Sigmoid colon (tissue), 7 donors: ENCODE results near the gene RPS2. TPM values are rescaled to one million over a fixed set of nuclear protein-coding genes. Genes with fewer than 3 reads are reported as not detected.

Experiments used
- DNase-seq: peaks from one replicate; pipeline ENCODE4 v3.0.0-alpha.2; 2019
- H3K27ac ChIP-seq, 4 donors: fragments of 200-600 bp; sonication (generic); one replicate each; pipeline ENCODE4 v1.5.1; 2016 to 2019; ENCODE audit warnings: mild to moderate bottlenecking in 1 of 4
- H3K27me3 ChIP-seq, 3 donors: fragments of 200-600 bp; sonication (generic); one replicate each; pipeline ENCODE4 v1.5.1; 2019; ENCODE audit warnings: mild to moderate bottlenecking in 1 of 3
- H3K36me3 ChIP-seq, 4 donors: fragments of 200-600 bp; sonication (generic); one replicate each; pipeline ENCODE4 v1.5.1; 2016 to 2019
- H3K4me1 ChIP-seq, 4 donors: fragments of 200-600 bp; sonication (generic); one replicate each; pipeline ENCODE4 v1.5.1; 2017 to 2019
- H3K4me3 ChIP-seq, 4 donors: fragments of 200-600 bp; sonication (generic); one replicate each; pipeline ENCODE4 v1.5.1; 2017 to 2019; ENCODE audit warnings: mild to moderate bottlenecking in 2 of 4, moderate library complexity in 1 of 4
- H3K9me3 ChIP-seq, 4 donors: fragments of 200-600 bp in 3 of 4; sonication (generic) in 3 of 4; one replicate each; pipeline versions ENCODE4 v1.5.1 to v1.6.1; 2013 to 2019
- CTCF ChIP-seq, 4 experiments: fragments of 450-650 bp in 3 of 4; fragments of 200-600 bp in 1 of 4; IDR thresholded peaks; one replicate each; pipeline ENCODE4 v1.5.1; 2016 to 2019; ENCODE audit warnings: antibody characterized with exemption in 4 of 4, mild to moderate bottlenecking in 3 of 4, moderate library complexity in 2 of 4
- EP300 ChIP-seq, 4 donors: sonication (generic); formaldehyde crosslinking; IDR thresholded peaks; one replicate each; pipeline ENCODE4 v1.6.1; 2017; ENCODE audit warnings: antibody characterized with exemption in 4 of 4
- POLR2A ChIP-seq, 2 donors: fragments of 450-650 bp; IDR thresholded peaks; one replicate each; pipeline ENCODE4 v1.6.1; 2016; ENCODE audit warnings: antibody characterized with exemption in 2 of 2, mild to moderate bottlenecking in 2 of 2, moderate library complexity in 2 of 2
- POLR2AphosphoS5 ChIP-seq, 4 donors: sonication (generic); formaldehyde crosslinking; IDR thresholded peaks; one replicate each; pipeline ENCODE4 v1.6.1; 2017; ENCODE audit warnings: antibody characterized with exemption in 4 of 4
- WGBS, 2 donors: extraction: QIAGEN DNeasy Blood & Tissue Kit; methylation state at CpG; one replicate each; pipeline ENCODE4 v1.1.7; 2013; 5-methylcytosine and 5-hydroxymethylcytosine counted together
- intact Hi-C: fragments of 100-400 bp; cut with DNase I; formaldehyde crosslinking; loops from one replicate; pipeline ENCODE4 v1.15.1; 2023
- polyA plus RNA-seq, 3 donors: library from polyadenylated mRNA; stranded (reverse); fragments of 200-250 nt; gene quantifications; one replicate each; pipeline ENCODE4 v1.2.3, GENCODE V29; 2013
- total RNA-seq, 4 donors: library from RNA; depleted of rRNA; stranded (reverse); fragments of >200 nt; gene quantifications; one replicate each; pipeline ENCODE4 v1.1.0, GENCODE V29; 2016
- donor health status: healthy with polysubstance abuse.
- donor health status: Bipolar disorder and iron deficiency.
- donor health status: healthy.

The RPS2 gene
- total and polyA plus RNA-seq, 7 donors: 1,478 to 3,277 (median 1,717) TPM

GRCh38 chr16:1945559-1946391, 18.9 kb downstream of the RPS2 start:
- intact Hi-C loops: no loop called here
- TF ChIP-seq EP300 (IDR thresholded peaks at IDR 0.05) (no peak), POLR2AphosphoS5 (IDR thresholded peaks at IDR 0.05) (no peak), CTCF (IDR thresholded peaks at IDR 0.05) (no peak), POLR2A (IDR thresholded peaks at IDR 0.05) (no peak)
- Histone ChIP-seq H3K9me3 (no peaks in the 10 kb centered on the region), H3K27ac (no peak overlapping the region), H3K4me1 (peaks cover 0 to 29% (median 14%) of the 10 kb centered on the region in 4 donors), H3K36me3 (peaks cover 0 to 5% (median 1%) of the 10 kb centered on the region in 4 donors), H3K4me3 (no peak overlapping the region), H3K27me3 (no peaks in the 10 kb centered on the region)
- no peak for DNase-seq
- WGBS, 2 donors: 86 to 91% methylated on average over 19 of the region's 19 CpGs

- 92 to 96% methylated on average over 21 of the region's 21 CpGs for WGBS, 2 donors
- Histone ChIP-seq H3K36me3 (peaks cover 0 to 16% (median 8%) of the 10 kb centered on the region in 4 donors), H3K27ac (no peak overlapping the region), H3K4me1 (peaks cover 0 to 30% (median 14%) of the 10 kb centered on the region in 4 donors), H3K9me3 (no peaks in the 10 kb centered on the region), H3K4me3 (no peak overlapping the region), H3K27me3 (no peaks in the 10 kb centered on the region)
- DNase-seq: peak; percentile 61
- intact Hi-C loops: no loop called here
- TF ChIP-seq CTCF (IDR thresholded peaks at IDR 0.05) (no peak), POLR2A (IDR thresholded peaks at IDR 0.05) (no peak), EP300 (IDR thresholded peaks at IDR 0.05) (no peak), POLR2AphosphoS5 (IDR thresholded peaks at IDR 0.05) (no peak)
Measured at GRCh38 chr16:1944612-1945199, 19.9 kb downstream of the RPS2 start.

GRCh38 chr16:1942810-1943726, 21.6 kb downstream of the RPS2 start, which contains the start of gene MSRB1:
TSS of gene MSRB1 (minus strand) at chr16:1943199. CDS start at chr16:1943156, 43 bp downstream.
- Histone ChIP-seq H3K4me1 (peaks cover 0 to 30% (median 14%) of the 10 kb centered on the region in 4 donors), H3K9me3 (no peaks in the 10 kb centered on the region), H3K4me3 (peak within 1 kb of the TSS; percentile 78 to 95 (median 83)), H3K27ac (peak within 1 kb of the TSS; percentile 84 to 90 (median 87)), H3K36me3 (peaks cover 0 to 32% (median 23%) of the 10 kb centered on the region in 4 donors), H3K27me3 (no peaks in the 10 kb centered on the region)
- peak; percentile 100 for DNase-seq
- peak; percentile 93 to 95 for TF ChIP-seq POLR2A (IDR thresholded peaks at IDR 0.05)
- TF ChIP-seq POLR2AphosphoS5 (IDR thresholded peaks at IDR 0.05): peak; percentile 96 to 99 (median 98)
- no peak for TF ChIP-seq EP300 (IDR thresholded peaks at IDR 0.05)
- 1% methylated on average over 77 of the region's 77 CpGs for WGBS, 2 donors
- intact Hi-C loops: no loop called here

GRCh38 chr16:1942047-1942809, 22.4 kb downstream of the RPS2 start:
- intact Hi-C loops: no loop called here
- peaks cover 0 to 41% (median 27%) of the 10 kb centered on the region in 4 donors for H3K36me3 ChIP-seq
- H3K9me3 ChIP-seq: no peaks in the 10 kb centered on the region
- peak; percentile 75 for DNase-seq
- 8 to 14% methylated on average over 17 of the region's 17 CpGs for WGBS, 2 donors
- TF ChIP-seq POLR2A (IDR thresholded peaks at IDR 0.05) (no peak), POLR2AphosphoS5 (IDR thresholded peaks at IDR 0.05) (peak in 1 of 4 donors; percentile 16)
- no peaks in the 10 kb centered on the region for H3K27me3 ChIP-seq
- H3K27ac ChIP-seq: peak overlapping the region; percentile 84 to 90 (median 87)
- peaks cover 0 to 30% (median 14%) of the 10 kb centered on the region in 4 donors for H3K4me1 ChIP-seq
- peak overlapping the region; percentile 78 to 95 (median 83) for H3K4me3 ChIP-seq
